B cell (primary cell): Measurements from ENCODE around the gene DENND5B. TPM values are rescaled to one million over a fixed set of nuclear protein-coding genes. Genes with fewer than 3 reads are reported as not detected.

Experiments
- ATAC-seq: fragments of 200-7000 bp; cut with Tn5 transposase; one replicate; pipeline ENCODE4 v1.10.0; 2021; ENCODE audit warnings: low read depth, mild to moderate bottlenecking, moderate number of reproducible peaks, moderate library complexity
- CTCF ChIA-PET: fragments of 350-600 bp; sonication (Branson Sonifier 250); formaldehyde crosslinking; loops from one replicate; lab custom pipeline; 2021; ENCODE audit warnings: antibody characterized with exemption, inconsistent platforms; lab: Charles Lee
- POLR2A ChIA-PET: fragments of 350-600 bp; sonication (Branson Sonifier 250); formaldehyde crosslinking; loops from one replicate; lab custom pipeline; 2021; ENCODE audit warnings: antibody characterized with exemption; lab: Charles Lee
- DNase-seq: peaks from one replicate; pipeline ENCODE4 v3.0.0; 2013
- H2AFZ ChIP-seq: 2 replicates; pipeline ENCODE4 v1.6.1; 2012; ENCODE audit warnings: mild to moderate bottlenecking, low read depth, low read length; ENCODE audit not compliant: insufficient read depth, poor library complexity, severe bottlenecking
- H3K27ac ChIP-seq, 2 donors: 1 replicate in 1 of 2; 2 replicates in 1 of 2; pipeline ENCODE4 v1.5.1; 2012 to 2013; ENCODE audit warnings: low read length in 2 of 2, mild to moderate bottlenecking in 2 of 2, moderate library complexity in 1 of 2
- H3K27me3 ChIP-seq, 4 experiments: fragments of 200-600 bp in 1 of 4; sonication (generic) in 1 of 4; replicated peaks in 1 of 4; 1 replicate in 2 of 4; 2 replicates in 2 of 4; pipeline versions ENCODE4 v1.6.1 to v1.7.0; 2013 to 2016; ENCODE audit warnings: low read length in 3 of 4, mild to moderate bottlenecking in 2 of 4, mixed read lengths in 1 of 4, moderate library complexity in 1 of 4; ENCODE audit not compliant: insufficient read depth in 4 of 4, control insufficient read depth in 3 of 4; ENCODE audit errors: control extremely low read depth in 1 of 4
- H3K36me3 ChIP-seq, 2 experiments: replicated peaks in 1 of 2; 1 replicate in 1 of 2; 2 replicates in 1 of 2; pipeline versions ENCODE4 v1.6.1 to v1.7.1; 2013; ENCODE audit warnings: low read length in 1 of 2; ENCODE audit not compliant: insufficient read depth in 2 of 2, control insufficient read depth in 1 of 2; ENCODE audit errors: control extremely low read depth in 1 of 2, extremely low read depth in 1 of 2
- H3K4me1 ChIP-seq, 2 donors: fragments of 200-600 bp in 1 of 2; sonication (generic) in 1 of 2; 1 replicate in 1 of 2; 2 replicates in 1 of 2; pipeline versions ENCODE4 v1.5.1 to v1.6.1; 2013 to 2017; ENCODE audit warnings: low read length in 2 of 2; ENCODE audit not compliant: control insufficient read depth in 2 of 2, insufficient read depth in 2 of 2
- H3K4me2 ChIP-seq: replicated peaks from 2 replicates; pipeline ENCODE3; 2012; ENCODE audit warnings: mild to moderate bottlenecking, low read depth, low read length; ENCODE audit not compliant: poor library complexity, severe bottlenecking
- H3K4me3 ChIP-seq, 5 experiments: fragments of 200-600 bp in 1 of 5; sonication (generic) in 1 of 5; 1 replicate in 3 of 5; 2 replicates in 2 of 5; pipeline versions ENCODE4 v1.5.1 to v1.7.0; 2011 to 2016; ENCODE audit warnings: low read length in 4 of 5, mild to moderate bottlenecking in 4 of 5, low read depth in 2 of 5, control low read depth in 1 of 5, moderate library complexity in 1 of 5; ENCODE audit not compliant: insufficient read depth in 1 of 5; ENCODE audit errors: control extremely low read depth in 1 of 5, extremely low read depth in 1 of 5
- H3K79me2 ChIP-seq: fragments of 200-600 bp; sonication (generic); one replicate; pipeline ENCODE4 v1.6.0; 2016; ENCODE audit warnings: low read length; ENCODE audit not compliant: control insufficient read depth, insufficient read depth
- H3K9ac ChIP-seq: fragments of 200-600 bp; sonication (generic); 2 replicates; pipeline ENCODE4 v1.6.1; 2017; ENCODE audit warnings: mild to moderate bottlenecking, low read length, moderate library complexity
- H3K9me3 ChIP-seq, 3 donors: one replicate each; pipeline versions ENCODE4 v1.6.1 to v1.7.1; 2013; ENCODE audit warnings: low read length in 2 of 3; ENCODE audit not compliant: control insufficient read depth in 2 of 3, insufficient read depth in 1 of 3; ENCODE audit errors: control extremely low read depth in 1 of 3
- H4K20me1 ChIP-seq: 2 replicates; pipeline ENCODE4 v1.6.0; 2012; ENCODE audit warnings: mild to moderate bottlenecking, low read length; ENCODE audit not compliant: insufficient read depth, control insufficient read depth, poor library complexity, severe bottlenecking
- H3K27ac Mint-ChIP-seq: one replicate; pipeline ENCODE4 v1.8.0; 2021; ENCODE audit warnings: mixed read lengths
- H3K27me3 Mint-ChIP-seq: one replicate; pipeline ENCODE4 v1.8.0; 2021; ENCODE audit warnings: mixed read lengths
- H3K4me1 Mint-ChIP-seq: one replicate; pipeline ENCODE4 v1.8.0; 2021; ENCODE audit warnings: mixed read lengths
- H3K4me3 Mint-ChIP-seq: one replicate; pipeline ENCODE4 v1.8.0; 2021; ENCODE audit warnings: mixed read lengths
- H3K9me3 Mint-ChIP-seq: one replicate; pipeline ENCODE4 v1.8.0; 2022; ENCODE audit warnings: mixed read lengths; ENCODE audit not compliant: insufficient read depth
- CTCF ChIP-seq: fragments of 200-600 bp; IDR thresholded peaks from one replicate; pipeline ENCODE4 v1.8.0; 2022; ENCODE audit warnings: antibody characterized with exemption, mild to moderate bottlenecking
- EZH2 ChIP-seq: IDR thresholded peaks from 2 replicates; pipeline ENCODE4 v1.6.1; 2012; ENCODE audit warnings: borderline replicate concordance, low read depth, mild to moderate bottlenecking, moderate library complexity, low read length; ENCODE audit not compliant: insufficient read depth, poor library complexity, severe bottlenecking
- WGBS: methylation state at CpG from one replicate; pipeline ENCODE4 v1.1.5; 2013; ENCODE audit warnings: missing lambda C conversion rate; ENCODE audit not compliant: insufficient coverage; 5-methylcytosine and 5-hydroxymethylcytosine counted together
- intact Hi-C: fragments of 100-400 bp; cut with micrococcal nuclease; formaldehyde crosslinking; loops from one replicate; pipeline ENCODE4 v1.10.0; 2022
- polyA plus RNA-seq: library from polyadenylated mRNA; depleted of rRNA; stranded (reverse); fragments of >200 nt; gene quantifications from 2 replicates; pipeline ENCODE4 v1.2.3, GENCODE V29; 2012
- total RNA-seq, 2 donors: library from RNA; stranded (reverse); fragments of 120-200 nt in 1 of 2; gene quantifications; 1 replicate in 1 of 2; 2 replicates in 1 of 2; pipeline versions ENCODE4 v1.2.3 to v1.2.4, GENCODE V29; 2013 to 2022

The DENND5B gene
- total and polyA plus RNA-seq, 2 donors (not counting 1 experiment from before 2014, with no cell fraction given): 18.7 to 55.3 TPM

GRCh38 chr12:31366104-31366621, 224.8 kb downstream of the DENND5B start:
- Histone ChIP-seq H3K36me3 (no peaks in the 10 kb centered on the region), H3K27me3 (no peaks in the 10 kb centered on the region), H2AFZ (no peak overlapping the region), H3K79me2 (no peaks in the 10 kb centered on the region), H3K4me3 (no peak overlapping the region), H3K4me2 (no peak overlapping the region), H3K27ac (no peak overlapping the region), H3K9ac (no peak overlapping the region), H3K9me3 (no peaks in the 10 kb centered on the region), H4K20me1 (no peaks in the 10 kb centered on the region), H3K4me1 (peaks cover 16 to 21% of the 10 kb centered on the region in 2 donors)
- H3K9me3 Mint-ChIP-seq: no peaks in the 10 kb centered on the region
- DNase-seq (no peak), ATAC-seq (no peak)
- TF ChIP-seq EZH2 (no peak), CTCF (no peak)
- ChIA-PET CTCF (no interaction called here), POLR2A (interaction anchor here (0.7 kb wide), 1 partner anchor 54 kb away, joined by 6 read pairs; no protein-coding TSS in a partner anchor)
- 94% methylated on average over 10 of the region's 11 CpGs for WGBS
- H3K4me1 Mint-ChIP-seq: peaks cover 22% of the 10 kb centered on the region
- no peaks in the 10 kb centered on the region for H3K27me3 Mint-ChIP-seq
- no peak overlapping the region for H3K4me3 Mint-ChIP-seq
- intact Hi-C loops: no loop called here
- no peak overlapping the region for H3K27ac Mint-ChIP-seq

- CTCF ChIA-PET: interaction anchor here (0.6 to 3.6 kb wide), 9 partner anchors 8 to 1390 kb away, joined by 3 to 18 read pairs (median 4); no protein-coding TSS in a partner anchor
- ATAC-seq (no peak), DNase-seq (no peak)
- Histone ChIP-seq H3K4me1 (peaks cover 16 to 21% of the 10 kb centered on the region in 2 donors), H3K4me2 (no peak overlapping the region), H3K36me3 (no peaks in the 10 kb centered on the region), H2AFZ (peak overlapping the region; percentile 76), H3K27me3 (no peaks in the 10 kb centered on the region), H3K9me3 (no peaks in the 10 kb centered on the region), H3K9ac (no peak overlapping the region), H4K20me1 (no peaks in the 10 kb centered on the region), H3K4me3 (no peak overlapping the region), H3K79me2 (no peaks in the 10 kb centered on the region), H3K27ac (no peak overlapping the region)
- Mint-ChIP-seq H3K4me3 (no peak overlapping the region), H3K27me3 (no peaks in the 10 kb centered on the region), H3K27ac (no peak overlapping the region), H3K4me1 (peaks cover 22% of the 10 kb centered on the region), H3K9me3 (no peaks in the 10 kb centered on the region)
- TF ChIP-seq EZH2: no peak
- no peak for TF ChIP-seq CTCF
- POLR2A ChIA-PET: no interaction called here
- intact Hi-C loops: loop anchor here (2.0 to 5.0 kb wide), 3 partner anchors 37 to 113 kb away; partner anchors contain the start of gene SINHCAF
- 79% methylated on average over 2 of the region's 2 CpGs for WGBS
Observed at GRCh38 chr12:31363831-31364230, 227.1 kb downstream of the DENND5B start.
